GM18868 (cell line): ENCODE data around the gene CTSE.

Experiments
- ATAC-seq: cut with Tn5 transposase; IDR thresholded peaks from one replicate; pipeline ENCODE4 v1.9.1; 2021; ENCODE audit warnings: mild to moderate bottlenecking, moderate library complexity; ENCODE audit not compliant: unreplicated experiment

CTSE gene

DNA sequence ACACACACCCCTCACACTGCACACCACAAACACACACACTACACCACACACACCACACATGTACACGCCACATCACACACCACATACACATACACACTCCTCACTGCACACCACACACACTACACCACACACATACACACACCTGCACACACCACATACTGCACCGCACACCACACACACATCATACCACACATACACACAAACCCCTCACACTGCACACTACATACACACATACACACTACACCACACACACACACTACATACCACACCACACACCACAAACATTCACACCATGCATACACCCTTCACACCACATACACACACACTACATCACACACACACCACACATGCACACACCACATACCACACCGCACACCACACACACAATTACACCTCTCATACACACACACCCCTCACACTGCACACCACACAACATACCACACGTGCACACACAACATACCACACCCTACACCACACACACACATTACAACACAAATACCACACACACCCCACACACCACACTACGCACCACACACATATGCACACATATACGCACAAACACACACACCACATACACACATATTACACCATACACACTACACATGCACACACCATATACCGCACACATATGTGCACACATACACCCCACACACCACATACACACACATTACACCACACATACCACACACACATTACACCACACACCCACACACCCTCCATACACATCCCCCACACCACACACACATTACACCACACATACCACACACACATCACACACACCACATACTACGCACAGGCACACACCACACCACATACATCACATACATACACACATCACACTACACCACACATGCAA, 50.1 kb downstream of the CTSE start:
- ATAC-seq: no peak

DNA sequence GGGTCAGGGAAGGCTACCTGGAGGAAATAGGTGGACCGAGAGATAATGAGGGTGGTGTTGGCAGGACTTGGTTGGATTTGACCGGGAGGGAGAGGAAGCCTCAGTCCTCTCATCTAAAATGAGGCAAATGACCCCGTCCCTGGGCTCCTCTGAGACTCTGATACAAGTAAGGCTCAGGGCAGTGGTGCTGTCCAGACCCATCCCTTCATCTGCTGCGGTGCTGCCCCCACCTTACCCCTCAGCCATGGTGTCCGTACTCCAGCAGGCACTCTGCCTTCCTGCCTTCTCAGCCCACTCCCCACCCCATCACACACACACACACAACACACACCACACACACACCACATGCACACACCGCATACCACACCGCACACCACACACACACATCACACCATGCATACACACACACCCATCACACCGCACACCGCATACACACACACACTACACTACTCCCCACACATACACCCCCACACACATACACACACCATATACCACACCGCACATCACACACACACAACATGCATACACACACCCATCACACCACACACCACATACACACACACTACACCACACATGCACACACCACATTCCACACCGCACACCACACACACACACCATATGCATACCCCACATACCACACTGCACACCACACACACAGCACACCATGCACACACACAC, 51.1 kb downstream of the CTSE start:
- no peak for ATAC-seq

GRCh38 chr1:205972081-205972480, 51.6 kb downstream of the CTSE start:
- ATAC-seq: no peak

GRCh38 chr1:205971082-205971481, 52.6 kb downstream of the CTSE start:
- no peak for ATAC-seq

DNA sequence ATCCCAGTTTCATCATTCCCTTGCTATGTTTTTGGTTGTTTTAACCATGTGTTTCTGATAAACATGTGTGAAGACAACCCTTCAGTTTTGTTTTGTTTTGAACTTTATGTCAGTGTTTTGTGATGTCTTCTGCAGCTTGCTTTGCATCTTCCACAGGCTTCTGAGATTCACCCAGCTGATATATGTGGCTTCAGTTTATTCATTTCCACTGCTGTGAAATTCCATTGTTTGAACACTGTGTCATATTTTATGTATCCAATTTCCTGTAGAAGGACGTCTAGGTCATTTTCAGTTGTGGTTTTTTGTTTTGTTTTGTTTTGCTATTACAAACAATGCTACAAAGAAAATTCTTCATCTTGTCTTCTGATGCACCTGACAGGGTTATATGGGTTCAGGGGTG, 53.2 kb downstream of the CTSE start:
- ATAC-seq: no peak

GRCh38 chr1:205969229-205969628, 54.5 kb downstream of the CTSE start:
- no peak for ATAC-seq

GRCh38 chr1:205967554-205968335, 56.0 kb downstream of the CTSE start:
- ATAC-seq: no peak

DNA sequence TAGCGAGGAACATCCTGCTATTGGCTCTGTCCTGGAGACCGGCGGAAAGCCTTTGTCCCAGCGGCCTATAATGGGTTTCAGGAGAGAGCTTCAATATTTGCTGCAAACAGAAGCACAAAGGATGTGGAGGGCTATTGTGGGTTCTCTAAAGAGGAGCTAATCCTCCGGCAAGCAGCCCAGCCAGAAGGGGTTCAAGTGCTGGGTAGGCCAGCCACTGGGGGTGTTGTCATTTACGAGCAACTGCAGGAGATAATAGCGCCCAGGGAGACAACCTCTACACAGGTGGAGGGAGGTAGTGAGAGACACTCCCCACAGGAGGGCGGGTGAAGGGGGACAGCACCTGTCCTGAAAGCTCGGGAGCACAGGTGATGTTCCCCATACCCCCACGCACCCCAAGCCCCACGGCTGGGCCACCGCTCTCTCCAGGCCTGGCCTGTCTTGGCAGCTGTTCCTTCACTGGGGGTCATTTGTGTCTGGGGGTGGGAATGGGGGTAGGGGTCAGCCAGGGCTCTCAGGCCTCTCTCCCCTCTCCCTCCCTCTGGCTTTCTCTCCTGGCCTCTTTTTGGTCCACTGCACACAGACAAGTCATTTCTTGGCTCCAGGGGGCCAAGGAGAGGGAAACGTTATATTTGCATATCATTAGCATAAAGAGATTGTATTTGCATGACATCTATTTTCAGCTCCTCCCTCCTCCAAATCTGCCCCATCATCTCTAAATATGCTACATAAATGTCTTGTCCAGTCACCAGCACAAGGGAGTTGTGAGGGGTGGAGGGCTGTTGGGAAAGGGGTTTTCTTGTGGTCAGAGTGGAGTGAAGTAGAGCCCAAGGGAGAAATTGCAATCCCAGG, 58.4 kb downstream of the CTSE start:
- no peak for ATAC-seq

GRCh38 chr1:205963352-205964155, 60.1 kb downstream of the CTSE start:
- ATAC-seq: no peak

- no peak for ATAC-seq
Measured at GRCh38 chr1:205962821-205963221, 60.9 kb downstream of the CTSE start.

DNA sequence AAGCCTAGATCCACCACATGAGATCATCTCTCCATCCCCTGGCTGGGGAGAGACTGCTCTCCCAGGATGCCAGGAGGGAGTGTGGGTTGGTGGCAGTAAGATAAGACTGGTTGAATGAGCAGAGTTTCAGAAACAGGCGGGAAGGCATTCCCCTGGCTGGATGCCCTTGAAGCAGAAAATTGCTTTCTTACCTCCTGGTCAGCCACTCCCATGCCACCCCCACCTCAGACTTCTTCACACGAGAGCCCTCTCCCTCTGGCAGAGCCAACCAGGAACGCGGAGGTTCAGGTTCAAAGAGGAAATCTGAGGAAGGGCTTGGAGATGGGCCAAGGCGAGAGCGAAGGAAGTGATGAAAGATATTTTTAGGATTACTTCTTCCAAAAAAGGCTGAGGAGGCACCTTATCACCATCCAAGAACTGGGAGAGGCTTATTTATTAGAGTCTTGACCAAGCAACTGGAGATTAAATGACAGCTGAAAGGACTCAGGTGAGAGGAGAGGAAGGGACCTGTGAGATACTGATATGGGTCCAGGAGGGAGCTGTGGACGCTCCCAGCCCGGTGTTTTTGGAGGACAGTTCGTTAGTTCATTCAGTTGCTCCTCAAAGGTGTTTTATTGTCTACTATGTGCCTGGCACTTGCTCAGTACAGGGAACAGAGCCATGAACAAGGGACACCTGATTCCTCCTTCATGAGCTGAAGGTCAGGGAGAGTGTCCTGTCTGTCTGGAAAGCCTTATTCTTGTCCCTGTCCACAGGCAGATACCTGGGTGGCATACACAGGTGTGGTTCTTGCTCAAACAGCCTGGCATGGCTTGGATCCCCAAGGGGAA, 61.5 kb downstream of the CTSE start:
- ATAC-seq: no peak

GRCh38 chr1:205961405-205961804, 62.3 kb downstream of the CTSE start:
- peak; percentile 53 for ATAC-seq

GRCh38 chr1:205959789-205960188, 63.9 kb downstream of the CTSE start:
- no peak for ATAC-seq
